PC-3 (cell line): ENCODE data around the gene ZHX3. TPM values are rescaled to one million over a fixed set of nuclear protein-coding genes. Genes with fewer than 3 reads are reported as not detected.

Source experiments
- ATAC-seq: fragments of 200-7000 bp; cut with Tn5 transposase; 2 replicates; pipeline ENCODE4 v1.9.1; 2020; ENCODE audit warnings: mild to moderate bottlenecking, moderate library complexity
- BruUV-seq: library from RNA; stranded (reverse); fragments of 400-500 nt; replicated peaks from 2 replicates; lab custom pipeline; 2021; lab: Mats Ljungman, UMichigan
- CTCF ChIA-PET: fragments of 300-600 bp; sonication (Branson Sonifier 250); formaldehyde crosslinking; loops from one replicate; lab custom pipeline; 2022; ENCODE audit warnings: antibody characterized with exemption; lab: Charles Lee
- POLR2A ChIA-PET: fragments of 300-600 bp; sonication (Branson Sonifier 250); formaldehyde crosslinking; loops from one replicate; lab custom pipeline; 2022; ENCODE audit warnings: antibody characterized with exemption; ENCODE audit not compliant: unreplicated experiment; lab: Charles Lee
- DNase-seq: peaks from one replicate; pipeline ENCODE4 v3.0.0-alpha.2; 2015
- H2AFZ ChIP-seq: fragments of 300-600 bp; sonication (generic); 2 replicates; pipeline ENCODE4 v1.6.0; 2016; ENCODE audit warnings: antibody characterized with exemption, low read length
- H3F3A ChIP-seq: fragments of 300-600 bp; sonication (generic); one replicate; pipeline ENCODE4 v1.6.0; 2017; ENCODE audit warnings: antibody characterized with exemption, low read length, control low read depth, mild to moderate bottlenecking; ENCODE audit not compliant: unreplicated experiment
- H3K27ac ChIP-seq: fragments of 300-600 bp; sonication (generic); 2 replicates; pipeline ENCODE4 v1.5.1; 2016; ENCODE audit warnings: mild to moderate bottlenecking, low read length
- H3K27me3 ChIP-seq: fragments of 300-600 bp; sonication (generic); 2 replicates; pipeline ENCODE4 v1.6.1; 2016; ENCODE audit warnings: low read length, mixed read lengths
- H3K36me3 ChIP-seq: fragments of 300-600 bp; sonication (generic); 2 replicates; pipeline ENCODE4 v1.6.1; 2016; ENCODE audit warnings: low read depth, mixed run types, low read length, mixed read lengths
- H3K4me1 ChIP-seq: fragments of 300-600 bp; sonication (generic); 2 replicates; pipeline ENCODE4 v1.5.1; 2016; ENCODE audit warnings: low read length; ENCODE audit not compliant: insufficient read depth
- H3K4me2 ChIP-seq: fragments of 300-600 bp; sonication (generic); 2 replicates; pipeline ENCODE4 v1.6.0; 2016; ENCODE audit warnings: low read length
- H3K4me3 ChIP-seq: fragments of 300-600 bp; sonication (generic); 2 replicates; pipeline ENCODE4 v1.5.1; 2016; ENCODE audit warnings: mild to moderate bottlenecking, low read length, mixed read lengths
- H3K79me2 ChIP-seq: fragments of 300-600 bp; sonication (generic); 2 replicates; pipeline ENCODE4 v1.6.1; 2017; ENCODE audit warnings: low read length, mixed read lengths
- H3K9ac ChIP-seq: fragments of 300-600 bp; sonication (generic); 2 replicates; pipeline ENCODE4 v1.6.0; 2016; ENCODE audit warnings: mild to moderate bottlenecking, low read length
- H3K9me2 ChIP-seq: fragments of 300-600 bp; sonication (generic); replicated peaks from 2 replicates; pipeline ENCODE4 v1.6.1; 2016; ENCODE audit warnings: mixed run types, low read length, mixed read lengths
- H3K9me3 ChIP-seq: fragments of 300-600 bp; sonication (generic); 2 replicates; pipeline ENCODE4 v1.6.1; 2016; ENCODE audit warnings: low read length, mixed read lengths
- H4K20me1 ChIP-seq: fragments of 300-600 bp; sonication (generic); 2 replicates; pipeline ENCODE4 v1.6.1; 2016; ENCODE audit warnings: low read length, mixed read lengths
- EZH2 ChIP-seq: fragments of 300-600 bp; sonication (generic); IDR thresholded peaks from one replicate; pipeline ENCODE4 v1.6.1; 2017; ENCODE audit warnings: antibody characterized with exemption, mild to moderate bottlenecking, low read length; ENCODE audit not compliant: unreplicated experiment
- EZH2phosphoT487 ChIP-seq: fragments of 300-600 bp; sonication (generic); IDR thresholded peaks from 2 replicates; pipeline ENCODE4 v1.6.1; 2018; ENCODE audit warnings: mild to moderate bottlenecking, antibody characterized with exemption, low read length, borderline replicate concordance
- intact Hi-C: fragments of 100-400 bp; cut with micrococcal nuclease; formaldehyde crosslinking; loops from 2 replicates; pipeline ENCODE4 v1.9.0; 2023
- total RNA-seq: library from RNA; depleted of rRNA; stranded (reverse); fragments of >200 nt; gene quantifications from 2 replicates; pipeline ENCODE4 v1.2.3, GENCODE V29; 2014
- TF ChIP-seq, protein P1 (sequence below): fragments of 300-600 bp; sonication (generic); conservative IDR thresholded peaks from 2 replicates; pipeline ENCODE4 v1.5.1; 2017; ENCODE audit warnings: antibody characterized with exemption, low read depth, mild to moderate bottlenecking, low read length

The ZHX3 gene
- total RNA-seq, 1 experiment from 2014 or later: 14.0 TPM

DNA sequence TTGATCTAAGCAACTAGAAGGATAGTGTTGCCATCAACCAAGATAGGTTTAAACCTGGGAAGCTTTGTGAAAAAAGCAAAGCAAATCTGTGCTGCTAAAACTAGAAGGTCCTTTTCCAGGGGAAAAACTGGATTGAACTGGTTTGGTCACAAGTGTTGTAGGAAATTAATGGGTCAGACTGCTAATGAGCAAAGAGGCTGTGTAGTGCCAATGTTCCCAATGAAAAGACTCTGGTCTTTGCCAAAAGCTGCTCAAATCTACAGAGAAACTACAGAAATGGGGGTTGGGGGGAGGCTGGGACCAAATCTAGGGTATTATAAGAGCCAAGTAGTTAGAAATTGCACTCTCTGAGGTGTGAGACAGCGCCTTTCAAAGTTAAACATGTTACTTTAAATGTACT lies 95.2 kb downstream of the ZHX3 start:
- ChIA-PET CTCF (no interaction called here), POLR2A (no interaction called here)
- H4K20me1 ChIP-seq: no peaks in the 10 kb centered on the region
- no peak overlapping the region for H3K4me3 ChIP-seq
- H3K4me2 ChIP-seq: no peak overlapping the region
- no TSS peak for BruUV-seq
- DNase-seq (no peak), ATAC-seq (no peak)
- intact Hi-C loops: no loop called here
- no peak overlapping the region for H3K27ac ChIP-seq
- TF ChIP-seq, protein P1, sequence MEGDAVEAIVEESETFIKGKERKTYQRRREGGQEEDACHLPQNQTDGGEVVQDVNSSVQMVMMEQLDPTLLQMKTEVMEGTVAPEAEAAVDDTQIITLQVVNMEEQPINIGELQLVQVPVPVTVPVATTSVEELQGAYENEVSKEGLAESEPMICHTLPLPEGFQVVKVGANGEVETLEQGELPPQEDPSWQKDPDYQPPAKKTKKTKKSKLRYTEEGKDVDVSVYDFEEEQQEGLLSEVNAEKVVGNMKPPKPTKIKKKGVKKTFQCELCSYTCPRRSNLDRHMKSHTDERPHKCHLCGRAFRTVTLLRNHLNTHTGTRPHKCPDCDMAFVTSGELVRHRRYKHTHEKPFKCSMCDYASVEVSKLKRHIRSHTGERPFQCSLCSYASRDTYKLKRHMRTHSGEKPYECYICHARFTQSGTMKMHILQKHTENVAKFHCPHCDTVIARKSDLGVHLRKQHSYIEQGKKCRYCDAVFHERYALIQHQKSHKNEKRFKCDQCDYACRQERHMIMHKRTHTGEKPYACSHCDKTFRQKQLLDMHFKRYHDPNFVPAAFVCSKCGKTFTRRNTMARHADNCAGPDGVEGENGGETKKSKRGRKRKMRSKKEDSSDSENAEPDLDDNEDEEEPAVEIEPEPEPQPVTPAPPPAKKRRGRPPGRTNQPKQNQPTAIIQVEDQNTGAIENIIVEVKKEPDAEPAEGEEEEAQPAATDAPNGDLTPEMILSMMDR: no peak
- TF ChIP-seq EZH2phosphoT487: no peak
- no peak overlapping the region for H3K9ac ChIP-seq
- H3K79me2 ChIP-seq: no peaks in the 10 kb centered on the region
- no peaks in the 10 kb centered on the region for H3K36me3 ChIP-seq
- no peaks in the 10 kb centered on the region for H3K4me1 ChIP-seq
- no peaks in the 10 kb centered on the region for H3K27me3 ChIP-seq
- H3F3A ChIP-seq: no peaks in the 10 kb centered on the region
- H3K9me3 ChIP-seq: no peaks in the 10 kb centered on the region
- no peaks in the 10 kb centered on the region for H3K9me2 ChIP-seq
- H2AFZ ChIP-seq: no peak overlapping the region

DNA sequence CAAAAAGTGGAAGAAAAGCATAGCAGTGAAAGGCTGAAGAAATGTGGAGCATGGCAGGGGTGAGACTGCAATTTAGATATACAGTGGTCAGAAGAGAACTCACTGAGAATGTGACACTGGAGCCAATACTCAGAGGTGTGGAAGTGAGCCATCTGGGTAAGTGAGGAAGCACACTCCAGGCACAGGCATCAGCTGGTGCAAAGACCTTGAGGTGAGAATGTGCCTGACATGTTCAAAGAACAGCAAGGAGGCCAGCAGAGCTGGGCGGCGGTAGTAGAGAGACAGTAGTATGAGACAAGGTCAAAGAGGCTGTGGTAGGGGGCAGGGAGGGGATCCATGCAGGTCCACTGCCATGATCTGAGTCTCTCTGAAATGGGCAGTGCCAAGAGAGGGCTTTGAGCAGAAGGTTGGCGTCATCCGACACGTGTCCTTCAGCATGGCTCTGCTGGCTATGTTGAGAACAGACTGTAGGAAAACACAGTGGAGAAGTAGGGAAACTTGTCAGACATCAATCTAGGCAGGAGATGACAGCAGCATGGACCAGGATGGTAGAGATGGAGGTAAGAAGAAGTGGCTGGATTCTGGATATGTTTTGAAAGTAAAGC lies 95.8 kb downstream of the ZHX3 start:
- ATAC-seq: no peak
- no peaks in the 10 kb centered on the region for H3F3A ChIP-seq
- no peaks in the 10 kb centered on the region for H3K79me2 ChIP-seq
- DNase-seq: no peak
- no peaks in the 10 kb centered on the region for H3K9me2 ChIP-seq
- no peak overlapping the region for H3K4me2 ChIP-seq
- ChIA-PET CTCF (no interaction called here), POLR2A (no interaction called here)
- H3K36me3 ChIP-seq: no peaks in the 10 kb centered on the region
- no peak overlapping the region for H3K4me3 ChIP-seq
- H4K20me1 ChIP-seq: no peaks in the 10 kb centered on the region
- no peak overlapping the region for H3K27ac ChIP-seq
- BruUV-seq: no TSS peak
- H3K4me1 ChIP-seq: no peaks in the 10 kb centered on the region
- intact Hi-C loops: no loop called here
- H3K9me3 ChIP-seq: no peaks in the 10 kb centered on the region
- H3K9ac ChIP-seq: no peak overlapping the region
- H2AFZ ChIP-seq: no peak overlapping the region
- TF ChIP-seq EZH2phosphoT487: no peak
- TF ChIP-seq, protein P1: no peak
- TF ChIP-seq EZH2: no peak
- H3K27me3 ChIP-seq: no peaks in the 10 kb centered on the region

DNA sequence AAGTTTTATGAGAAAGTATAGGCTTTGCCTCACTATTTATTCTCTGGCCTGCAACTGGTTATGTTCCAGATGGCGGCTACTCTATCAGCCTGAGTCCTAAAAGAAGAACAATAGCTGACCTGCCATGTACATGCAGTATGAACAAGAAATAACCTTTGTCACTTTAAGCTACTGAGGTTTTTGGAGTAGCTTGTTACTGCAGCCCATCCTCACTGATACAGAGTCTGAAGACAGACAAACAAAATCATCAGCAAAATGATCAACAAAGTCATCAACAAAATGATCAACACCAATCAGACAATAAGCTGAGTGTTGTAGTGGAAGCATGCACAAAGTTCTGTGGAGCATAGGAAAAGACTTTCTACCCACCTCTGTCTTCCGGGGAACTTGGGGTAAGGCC lies 97.7 kb downstream of the ZHX3 start:
- Histone ChIP-seq H4K20me1 (no peaks in the 10 kb centered on the region), H3K4me1 (no peaks in the 10 kb centered on the region), H2AFZ (no peak overlapping the region), H3K9me3 (no peaks in the 10 kb centered on the region), H3K4me3 (no peak overlapping the region), H3K36me3 (no peaks in the 10 kb centered on the region), H3K9ac (no peak overlapping the region), H3F3A (no peaks in the 10 kb centered on the region), H3K9me2 (no peaks in the 10 kb centered on the region), H3K27ac (no peak overlapping the region), H3K4me2 (no peak overlapping the region), H3K79me2 (no peaks in the 10 kb centered on the region), H3K27me3 (no peaks in the 10 kb centered on the region)
- no peak for DNase-seq
- CTCF ChIA-PET: no interaction called here
- no peak for ATAC-seq
- no TSS peak for BruUV-seq
- POLR2A ChIA-PET: no interaction called here
- TF ChIP-seq, protein P1: no peak
- intact Hi-C loops: no loop called here
